Lung (tissue), 12 donors: ENCODE measurements around the gene C20orf202. TPM values are rescaled to one million over a fixed set of nuclear protein-coding genes. Genes with fewer than 3 reads are reported as not detected.
A peak's percentile ranks its signal among the peaks of the same experiment; 100 is the strongest.

ENCODE experiments used
- ATAC-seq: fragments of 200-7000 bp; cut with Tn5 transposase; one replicate; pipeline ENCODE4 v1.9.1; 2020; ENCODE audit warnings: moderate number of reproducible peaks; ENCODE audit not compliant: insufficient read depth, low FRiP score
- DNase-seq, 3 donors: peaks; one replicate each; pipeline ENCODE4 v3.0.0-alpha.2; 2013 to 2017
- H3K27ac ChIP-seq, 2 donors: one replicate each; pipeline ENCODE4 v1.5.1; 2013; ENCODE audit warnings: mild to moderate bottlenecking in 2 of 2, moderate library complexity in 2 of 2, control low read depth in 1 of 2, inconsistent platforms in 1 of 2, low read depth in 1 of 2, low read length in 1 of 2
- H3K27me3 ChIP-seq, 3 donors: one replicate each; pipeline ENCODE4 v1.5.1; 2013; ENCODE audit warnings: low read length in 2 of 3; ENCODE audit not compliant: control insufficient read depth in 3 of 3, insufficient read depth in 3 of 3
- H3K36me3 ChIP-seq, 4 donors: one replicate each; pipeline ENCODE4 v1.5.1; 2013; ENCODE audit warnings: low read length in 4 of 4, mild to moderate bottlenecking in 1 of 4, moderate library complexity in 1 of 4; ENCODE audit not compliant: control insufficient read depth in 4 of 4, insufficient read depth in 4 of 4
- H3K4me1 ChIP-seq, 5 donors: one replicate each; pipeline ENCODE4 v1.5.1; 2013; ENCODE audit warnings: low read length in 5 of 5, mild to moderate bottlenecking in 2 of 5, moderate library complexity in 1 of 5; ENCODE audit not compliant: control insufficient read depth in 5 of 5, insufficient read depth in 5 of 5
- H3K4me3 ChIP-seq: one replicate; pipeline ENCODE4 v1.5.1; 2013; ENCODE audit warnings: mild to moderate bottlenecking, control low read depth, moderate library complexity
- H3K9ac ChIP-seq, 2 donors: one replicate each; pipeline ENCODE4 v1.5.1; 2013; ENCODE audit warnings: low read length in 2 of 2, control low read depth in 1 of 2; ENCODE audit not compliant: insufficient read depth in 1 of 2
- H3K9me3 ChIP-seq, 4 donors: one replicate each; pipeline ENCODE4 v1.5.1; 2013; ENCODE audit warnings: low read length in 3 of 4, mild to moderate bottlenecking in 1 of 4, moderate library complexity in 1 of 4; ENCODE audit not compliant: control insufficient read depth in 4 of 4, insufficient read depth in 3 of 4
- CTCF ChIP-seq: IDR thresholded peaks from 2 replicates; pipeline ENCODE4 v1.5.1; 2012; ENCODE audit warnings: mild to moderate bottlenecking; ENCODE audit errors: control extremely low read depth, extremely low read depth
- WGBS, 2 donors: extraction: QIAGEN DNeasy Blood & Tissue Kit; methylation state at CpG; one replicate each; pipeline ENCODE4 v1.1.7; 2013; 5-methylcytosine and 5-hydroxymethylcytosine counted together
- polyA plus RNA-seq, 2 donors: library from polyadenylated mRNA; stranded (reverse); fragments of 200-250 nt; gene quantifications; one replicate each; pipeline ENCODE4 v1.2.1, GENCODE V29; 2013
- total RNA-seq, 2 donors: library from RNA; depleted of rRNA in 1 of 2; stranded (reverse); fragments of >200 nt in 1 of 2; gene quantifications; one replicate each; pipeline ENCODE4 v1.2.1, GENCODE V29; 2014 to 2021
- donor health status: control.
- donor health status: control.
- donor health status: Bipolar disorder and iron deficiency.
- donor health status: healthy.
- donor health status: DM: yes; HTN: yes; CAD: no.

C20orf202 gene
- total and polyA plus RNA-seq, 4 donors, result 0.11 to 1.0 (median 0.38) TPM

- TF ChIP-seq CTCF, result no peak
- ATAC-seq, result no peak
- H3K4me1 ChIP-seq, result peaks cover 0 to 12% (median 0%) of the 10 kb centered on the region in 5 donors
- no peaks in the 10 kb centered on the region for H3K9me3 ChIP-seq
- no peak for DNase-seq
- no peak overlapping the region for H3K4me3 ChIP-seq
- H3K27ac ChIP-seq, result no peak overlapping the region
- peaks cover 0 to 6% (median 0%) of the 10 kb centered on the region in 3 donors for H3K27me3 ChIP-seq
- H3K36me3 ChIP-seq, result no peaks in the 10 kb centered on the region
- H3K9ac ChIP-seq, result no peak overlapping the region
Measured at GRCh38 chr20:1241456-1241855, 38.2 kb downstream of the C20orf202 start.

GRCh38 chr20:1242099-1242498, 38.8 kb downstream of the C20orf202 start:
- DNase-seq, result no peak
- Histone ChIP-seq H3K27ac (no peak overlapping the region), H3K4me3 (no peak overlapping the region), H3K36me3 (no peaks in the 10 kb centered on the region), H3K4me1 (peaks cover 0 to 12% (median 0%) of the 10 kb centered on the region in 5 donors), H3K9me3 (no peaks in the 10 kb centered on the region), H3K27me3 (peaks cover 0 to 6% (median 0%) of the 10 kb centered on the region in 3 donors), H3K9ac (no peak overlapping the region)
- no peak for ATAC-seq
- no peak for TF ChIP-seq CTCF
- 83 to 84% methylated on average over 3 of the region's 3 CpGs for WGBS, 2 donors

- no peaks in the 10 kb centered on the region for H3K9me3 ChIP-seq
- H3K27me3 ChIP-seq, result peaks cover 0 to 6% (median 0%) of the 10 kb centered on the region in 3 donors
- no peak overlapping the region for H3K4me3 ChIP-seq
- peaks cover 0 to 12% (median 0%) of the 10 kb centered on the region in 5 donors for H3K4me1 ChIP-seq
- no peaks in the 10 kb centered on the region for H3K36me3 ChIP-seq
- WGBS, 2 donors, result 7 to 17% methylated on average over 2 of the region's 2 CpGs
- H3K27ac ChIP-seq, result no peak overlapping the region
- DNase-seq (peak in 1 of 3 donors; percentile 36), ATAC-seq (no peak)
- no peak for TF ChIP-seq CTCF
- H3K9ac ChIP-seq, result no peak overlapping the region
Measured at GRCh38 chr20:1242530-1242929, 39.3 kb downstream of the C20orf202 start.

- TF ChIP-seq CTCF, result no peak
- H3K27me3 ChIP-seq, result peaks cover 0 to 4% (median 0%) of the 10 kb centered on the region in 3 donors
- no peak overlapping the region for H3K27ac ChIP-seq
- DNase-seq (no peak), ATAC-seq (no peak)
- H3K4me1 ChIP-seq, result peaks cover 0 to 12% (median 0%) of the 10 kb centered on the region in 5 donors
- H3K9me3 ChIP-seq, result no peaks in the 10 kb centered on the region
- H3K4me3 ChIP-seq, result no peak overlapping the region
- no peak overlapping the region for H3K9ac ChIP-seq
- no peaks in the 10 kb centered on the region for H3K36me3 ChIP-seq
- 64 to 65% methylated on average over 2 of the region's 2 CpGs for WGBS, 2 donors
Measured at GRCh38 chr20:1245578-1245977, 42.3 kb downstream of the C20orf202 start.
